Breast epithelium (tissue), 4 donors: ENCODE results near the gene LSAMP. TPM values are rescaled to one million over a fixed set of nuclear protein-coding genes. Genes with fewer than 3 reads are reported as not detected.

Experiments
- DNase-seq, 2 donors: peaks; one replicate each; pipeline ENCODE4 v3.0.0-alpha.2; 2019; ENCODE audit warnings: low spot score in 2 of 2
- H3K27ac ChIP-seq, 2 donors: fragments of 200-600 bp; sonication (generic) in 1 of 2; one replicate each; pipeline ENCODE4 v1.5.1; 2016 to 2019; ENCODE audit warnings: mild to moderate bottlenecking in 1 of 2
- H3K27me3 ChIP-seq, 2 donors: fragments of 200-600 bp; sonication (generic) in 1 of 2; one replicate each; pipeline versions ENCODE4 v1.5.1 to v1.6.0; 2017 to 2019; ENCODE audit warnings: control low read depth in 1 of 2, mild to moderate bottlenecking in 1 of 2
- H3K36me3 ChIP-seq: fragments of 200-600 bp; one replicate; pipeline ENCODE4 v1.5.1; 2019
- H3K4me1 ChIP-seq, 2 donors: fragments of 200-600 bp; sonication (generic); one replicate each; pipeline ENCODE4 v1.5.1; 2016 to 2019; ENCODE audit warnings: control low read depth in 1 of 2
- H3K4me3 ChIP-seq, 3 donors: fragments of 200-600 bp; sonication (generic); 1 replicate in 2 of 3; 2 replicates in 1 of 3; pipeline ENCODE4 v1.5.1; 2016 to 2019; ENCODE audit warnings: mild to moderate bottlenecking in 3 of 3, moderate library complexity in 2 of 3
- H3K9me3 ChIP-seq, 2 donors: fragments of 200-600 bp; sonication (generic) in 1 of 2; one replicate each; pipeline ENCODE4 v1.5.1; 2016 to 2019; ENCODE audit warnings: control low read depth in 1 of 2
- CTCF ChIP-seq, 3 donors: fragments of 450-650 bp; IDR thresholded peaks; one replicate each; pipeline ENCODE4 v1.5.1; 2016 to 2017; ENCODE audit warnings: antibody characterized with exemption in 3 of 3, mild to moderate bottlenecking in 3 of 3, moderate library complexity in 3 of 3
- POLR2A ChIP-seq: fragments of 450-650 bp; IDR thresholded peaks from one replicate; pipeline ENCODE4 v1.6.1; 2016; ENCODE audit warnings: antibody characterized with exemption, mild to moderate bottlenecking, moderate library complexity
- POLR2AphosphoS5 ChIP-seq, 3 donors: sonication (generic); formaldehyde crosslinking; IDR thresholded peaks; one replicate each; pipeline ENCODE4 v1.6.1; 2017; ENCODE audit warnings: antibody characterized with exemption in 3 of 3
- intact Hi-C: fragments of 100-400 bp; cut with DNase I; formaldehyde crosslinking; loops from one replicate; pipeline ENCODE4 v1.15.1; 2023; ENCODE audit warnings: low total_unique reads
- total RNA-seq, 3 donors: library from RNA; depleted of rRNA; stranded (reverse); fragments of >200 nt; gene quantifications; one replicate each; pipeline ENCODE4 v1.1.0, GENCODE V29; 2016

Gene LSAMP
- total RNA-seq, 3 donors from 2014 or later, result 1.6 to 3.8 (median 3.5) TPM

- Histone ChIP-seq H3K4me3 (no peak overlapping the region), H3K9me3 (no peaks in the 10 kb centered on the region), H3K4me1 (no peaks in the 10 kb centered on the region), H3K36me3 (no peaks in the 10 kb centered on the region), H3K27me3 (no peaks in the 10 kb centered on the region), H3K27ac (no peak overlapping the region)
- intact Hi-C loops, result no loop called here
- no peak for DNase-seq
- TF ChIP-seq POLR2AphosphoS5 (IDR thresholded peaks at IDR 0.05), result no peak
- TF ChIP-seq POLR2A, result no peak
Measured at GRCh38 chr3:115814006-115814405, 631.3 kb downstream of the LSAMP start.

GRCh38 chr3:115808816-115809215 lies 636.5 kb downstream of the LSAMP start:
- intact Hi-C loops, result no loop called here
- Histone ChIP-seq H3K9me3 (no peaks in the 10 kb centered on the region), H3K4me3 (no peak overlapping the region), H3K36me3 (no peaks in the 10 kb centered on the region), H3K27ac (no peak overlapping the region), H3K27me3 (no peaks in the 10 kb centered on the region), H3K4me1 (no peaks in the 10 kb centered on the region)
- TF ChIP-seq CTCF (IDR thresholded peaks at IDR 0.05), result no peak
- no peak for DNase-seq

GRCh38 chr3:115808244-115808643 lies 637.0 kb downstream of the LSAMP start:
- no peak overlapping the region for H3K27ac ChIP-seq
- no peaks in the 10 kb centered on the region for H3K36me3 ChIP-seq
- H3K4me3 ChIP-seq, result no peak overlapping the region
- H3K4me1 ChIP-seq, result no peaks in the 10 kb centered on the region
- DNase-seq, result no peak
- no peaks in the 10 kb centered on the region for H3K27me3 ChIP-seq
- no peaks in the 10 kb centered on the region for H3K9me3 ChIP-seq
- TF ChIP-seq POLR2A (no peak), POLR2AphosphoS5 (IDR thresholded peaks at IDR 0.05) (no peak), CTCF (IDR thresholded peaks at IDR 0.05) (no peak)
- intact Hi-C loops, result no loop called here

- no peak for DNase-seq
- intact Hi-C loops, result no loop called here
- Histone ChIP-seq H3K36me3 (no peaks in the 10 kb centered on the region), H3K9me3 (no peaks in the 10 kb centered on the region), H3K27me3 (no peaks in the 10 kb centered on the region), H3K27ac (no peak overlapping the region), H3K4me1 (no peaks in the 10 kb centered on the region), H3K4me3 (no peak overlapping the region)
- no peak for TF ChIP-seq POLR2AphosphoS5 (IDR thresholded peaks at IDR 0.05)
- no peak for TF ChIP-seq CTCF (IDR thresholded peaks at IDR 0.05)
- no peak for TF ChIP-seq POLR2A
Measured at GRCh38 chr3:115806501-115806900, 638.8 kb downstream of the LSAMP start.

GRCh38 chr3:115805520-115805919 lies 639.8 kb downstream of the LSAMP start:
- no peak for DNase-seq
- Histone ChIP-seq H3K36me3 (no peaks in the 10 kb centered on the region), H3K4me3 (no peak overlapping the region), H3K9me3 (no peaks in the 10 kb centered on the region), H3K27me3 (no peaks in the 10 kb centered on the region), H3K27ac (no peak overlapping the region), H3K4me1 (no peaks in the 10 kb centered on the region)
- intact Hi-C loops, result no loop called here
- TF ChIP-seq POLR2AphosphoS5 (IDR thresholded peaks at IDR 0.05) (no peak), POLR2A (no peak), CTCF (IDR thresholded peaks at IDR 0.05) (no peak)

GRCh38 chr3:115804713-115805119 lies 640.6 kb downstream of the LSAMP start:
- no peak overlapping the region for H3K4me3 ChIP-seq
- H3K4me1 ChIP-seq, result no peaks in the 10 kb centered on the region
- no peaks in the 10 kb centered on the region for H3K27me3 ChIP-seq
- DNase-seq, result no peak
- no peak overlapping the region for H3K27ac ChIP-seq
- H3K36me3 ChIP-seq, result no peaks in the 10 kb centered on the region
- intact Hi-C loops, result no loop called here
- no peak for TF ChIP-seq POLR2A
- no peaks in the 10 kb centered on the region for H3K9me3 ChIP-seq
